ENCODE data around the gene PLCB4. TPM values are rescaled to one million over a fixed set of nuclear protein-coding genes. Genes with fewer than 3 reads are reported as not detected.

Gene PLCB4
- polyA plus RNA-seq, 1 of the 3 experiments (the other 2 are of a cell fraction) = 5.5 TPM

DNA sequence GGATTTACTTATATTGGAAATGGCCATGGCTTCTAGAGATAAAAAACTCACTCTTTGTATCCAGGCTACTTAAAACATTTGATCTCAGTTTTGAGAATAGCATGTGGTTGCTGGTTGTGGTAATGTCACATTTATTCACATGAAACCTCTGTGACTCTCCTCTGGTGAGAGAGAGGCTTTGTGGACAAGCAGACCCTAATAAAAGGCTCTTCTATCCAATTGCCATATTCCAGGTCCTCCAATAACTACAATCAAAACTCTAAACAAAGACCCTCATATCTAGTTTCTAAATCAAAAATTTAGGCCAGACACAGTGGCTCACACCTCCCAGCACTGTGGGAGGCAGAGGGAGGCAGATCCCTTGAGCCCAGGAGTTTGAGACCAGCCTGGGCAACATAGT, 269.2 kb downstream of the PLCB4 start (continued):
- TF ChIP-seq, protein P1, sequence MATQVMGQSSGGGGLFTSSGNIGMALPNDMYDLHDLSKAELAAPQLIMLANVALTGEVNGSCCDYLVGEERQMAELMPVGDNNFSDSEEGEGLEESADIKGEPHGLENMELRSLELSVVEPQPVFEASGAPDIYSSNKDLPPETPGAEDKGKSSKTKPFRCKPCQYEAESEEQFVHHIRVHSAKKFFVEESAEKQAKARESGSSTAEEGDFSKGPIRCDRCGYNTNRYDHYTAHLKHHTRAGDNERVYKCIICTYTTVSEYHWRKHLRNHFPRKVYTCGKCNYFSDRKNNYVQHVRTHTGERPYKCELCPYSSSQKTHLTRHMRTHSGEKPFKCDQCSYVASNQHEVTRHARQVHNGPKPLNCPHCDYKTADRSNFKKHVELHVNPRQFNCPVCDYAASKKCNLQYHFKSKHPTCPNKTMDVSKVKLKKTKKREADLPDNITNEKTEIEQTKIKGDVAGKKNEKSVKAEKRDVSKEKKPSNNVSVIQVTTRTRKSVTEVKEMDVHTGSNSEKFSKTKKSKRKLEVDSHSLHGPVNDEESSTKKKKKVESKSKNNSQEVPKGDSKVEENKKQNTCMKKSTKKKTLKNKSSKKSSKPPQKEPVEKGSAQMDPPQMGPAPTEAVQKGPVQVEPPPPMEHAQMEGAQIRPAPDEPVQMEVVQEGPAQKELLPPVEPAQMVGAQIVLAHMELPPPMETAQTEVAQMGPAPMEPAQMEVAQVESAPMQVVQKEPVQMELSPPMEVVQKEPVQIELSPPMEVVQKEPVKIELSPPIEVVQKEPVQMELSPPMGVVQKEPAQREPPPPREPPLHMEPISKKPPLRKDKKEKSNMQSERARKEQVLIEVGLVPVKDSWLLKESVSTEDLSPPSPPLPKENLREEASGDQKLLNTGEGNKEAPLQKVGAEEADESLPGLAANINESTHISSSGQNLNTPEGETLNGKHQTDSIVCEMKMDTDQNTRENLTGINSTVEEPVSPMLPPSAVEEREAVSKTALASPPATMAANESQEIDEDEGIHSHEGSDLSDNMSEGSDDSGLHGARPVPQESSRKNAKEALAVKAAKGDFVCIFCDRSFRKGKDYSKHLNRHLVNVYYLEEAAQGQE (IDR thresholded peaks at IDR 0.05; ENCODE audit: low read depth, low read length) = no peak
- no peak for TF ChIP-seq EP300 (IDR thresholded peaks at IDR 0.05; ENCODE audit: borderline replicate concordance in 1 of 2, low read depth in 1 of 2, low read length in 1 of 2)
- no peak for TF ChIP-seq YY1 (IDR thresholded peaks at IDR 0.05; ENCODE audit: low read depth)

DNA sequence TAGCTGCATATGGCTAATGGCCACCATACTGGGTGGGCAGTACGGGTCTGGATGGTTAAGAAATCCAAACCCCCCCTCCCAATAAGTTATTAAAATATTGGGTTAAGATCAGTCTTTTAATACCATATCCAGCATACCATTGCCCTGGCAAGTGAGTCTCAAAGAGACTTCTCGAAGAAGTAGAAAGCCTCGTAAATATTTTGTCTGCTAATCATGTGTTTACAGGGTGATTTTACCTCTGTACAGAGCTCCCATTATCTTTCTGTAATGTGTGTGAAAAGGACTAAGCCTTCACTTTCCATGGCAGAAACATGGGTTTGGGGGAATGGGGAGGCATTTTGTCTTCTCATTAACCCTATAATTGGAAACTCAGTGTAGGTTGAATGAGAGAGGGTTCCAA, 270.8 kb downstream of the PLCB4 start:
- Histone ChIP-seq H3K4me2 (no peak overlapping the region), H3K27ac (ENCODE audit: low read depth in 2 of 2, low read length in 1 of 2) (no peak overlapping the region), H3K27me3 (ENCODE audit: insufficient read depth) (no peaks in the 10 kb centered on the region), H3K36me3 (replicated peaks in 1 of 2; ENCODE audit: control insufficient read depth in 1 of 2, insufficient read depth in 2 of 2, low read length in 1 of 2) (peaks cover 0 to 7% of the 10 kb centered on the region in 2 experiments), H3K9ac (no peak overlapping the region), H3F3A (replicated peaks; ENCODE audit: insufficient read depth) (no peaks in the 10 kb centered on the region), H3K4me3 (ENCODE audit: low read depth in 2 of 2, low read length in 1 of 2) (no peak overlapping the region), H3K79me2 (ENCODE audit: insufficient read depth) (no peaks in the 10 kb centered on the region), H2AFZ (ENCODE audit: low read depth) (no peak overlapping the region), H3K4me1 (ENCODE audit: control insufficient read depth in 1 of 2, insufficient read depth in 2 of 2, low read depth in 1 of 2, low read length in 1 of 2) (peaks cover 0 to 7% of the 10 kb centered on the region in 2 experiments; a peak in 2 of 4 replicates), H3K9me2 (no peaks in the 10 kb centered on the region), H4K20me1 (ENCODE audit: insufficient read depth) (no peaks in the 10 kb centered on the region), H3K9me3 (no peaks in the 10 kb centered on the region)
- TF ChIP-seq MEF2A (IDR thresholded peaks at IDR 0.05; ENCODE audit: borderline replicate concordance, low read depth) = no peak
- no peak for TF ChIP-seq TCF12 (IDR thresholded peaks at IDR 0.05)
- TF ChIP-seq RCOR1 (IDR thresholded peaks at IDR 0.05; ENCODE audit: low read length) = no peak
- TF ChIP-seq NRF1 (IDR thresholded peaks at IDR 0.05; ENCODE audit: low read depth, low read length) = no peak
- TF ChIP-seq RXRA (IDR thresholded peaks at IDR 0.05; ENCODE audit: borderline replicate concordance, low read depth) = no peak
- TF ChIP-seq, protein P1 (IDR thresholded peaks at IDR 0.05; ENCODE audit: low read depth, low read length) = no peak
- TF ChIP-seq SIN3A (IDR thresholded peaks at IDR 0.05; ENCODE audit: borderline replicate concordance, low read depth, low read length) = no peak
- no peak for TF ChIP-seq FOXM1 (IDR thresholded peaks at IDR 0.05; ENCODE audit: low read depth)
- no peak for TF ChIP-seq MXI1 (IDR thresholded peaks at IDR 0.05; ENCODE audit: low read depth, low read length)
- TF ChIP-seq ELF1 (IDR thresholded peaks at IDR 0.05) = no peak
- no peak for TF ChIP-seq EZH2phosphoT487 (IDR thresholded peaks at IDR 0.05; ENCODE audit: borderline replicate concordance, low read depth)
- TF ChIP-seq NFIC (IDR thresholded peaks at IDR 0.05; ENCODE audit: borderline replicate concordance) = no peak
- TF ChIP-seq, protein P2, sequence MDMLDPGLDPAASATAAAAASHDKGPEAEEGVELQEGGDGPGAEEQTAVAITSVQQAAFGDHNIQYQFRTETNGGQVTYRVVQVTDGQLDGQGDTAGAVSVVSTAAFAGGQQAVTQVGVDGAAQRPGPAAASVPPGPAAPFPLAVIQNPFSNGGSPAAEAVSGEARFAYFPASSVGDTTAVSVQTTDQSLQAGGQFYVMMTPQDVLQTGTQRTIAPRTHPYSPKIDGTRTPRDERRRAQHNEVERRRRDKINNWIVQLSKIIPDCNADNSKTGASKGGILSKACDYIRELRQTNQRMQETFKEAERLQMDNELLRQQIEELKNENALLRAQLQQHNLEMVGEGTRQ (IDR thresholded peaks at IDR 0.05; ENCODE audit: borderline replicate concordance, low read depth, low read length) = no peak
- TF ChIP-seq, protein P3, sequence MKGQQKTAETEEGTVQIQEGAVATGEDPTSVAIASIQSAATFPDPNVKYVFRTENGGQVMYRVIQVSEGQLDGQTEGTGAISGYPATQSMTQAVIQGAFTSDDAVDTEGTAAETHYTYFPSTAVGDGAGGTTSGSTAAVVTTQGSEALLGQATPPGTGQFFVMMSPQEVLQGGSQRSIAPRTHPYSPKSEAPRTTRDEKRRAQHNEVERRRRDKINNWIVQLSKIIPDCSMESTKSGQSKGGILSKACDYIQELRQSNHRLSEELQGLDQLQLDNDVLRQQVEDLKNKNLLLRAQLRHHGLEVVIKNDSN (IDR thresholded peaks at IDR 0.05; ENCODE audit: borderline replicate concordance, low read depth) = no peak
- no peak for TF ChIP-seq JUND (IDR thresholded peaks at IDR 0.05)
- TF ChIP-seq TAF1 (IDR thresholded peaks at IDR 0.05; ENCODE audit: borderline replicate concordance, low read depth, low read length) = no peak
- no peak for TF ChIP-seq GABPA (IDR thresholded peaks at IDR 0.05; ENCODE audit: low read depth)
- no peak for DNase-seq
- POLR2A ChIA-PET = no interaction called here
- 93% methylated on average over 3 of the region's 3 CpGs for WGBS (ENCODE audit: low lambda C conversion rate)
- CTCF ChIA-PET = interaction anchor here (1.0 to 2.2 kb wide), 4 partner anchors 9 to 19 kb away, joined by 3 to 4 read pairs (median 3); no protein-coding TSS in a partner anchor

Measured in SK-N-SH (cell line).